Activated CD8-positive, alpha-beta memory T cell treated with anti-CD3 and anti-CD28 coated beads, Interleukin-2, amount 50 U/mL, for 48 hours (primary cell): ENCODE measurements around the gene DCHS2.

Source experiments
- DNase-seq: peaks from one replicate; pipeline ENCODE4 v3.0.0-alpha.2; 2020

Gene DCHS2

GRCh38 chr4:154441124-154441523, 50.5 kb downstream of the DCHS2 start:
- no peak for DNase-seq

GRCh38 chr4:154439224-154439623, 52.4 kb downstream of the DCHS2 start:
- DNase-seq, result no peak

GRCh38 chr4:154435895-154436294, 55.7 kb downstream of the DCHS2 start:
- DNase-seq, result no peak

DNA sequence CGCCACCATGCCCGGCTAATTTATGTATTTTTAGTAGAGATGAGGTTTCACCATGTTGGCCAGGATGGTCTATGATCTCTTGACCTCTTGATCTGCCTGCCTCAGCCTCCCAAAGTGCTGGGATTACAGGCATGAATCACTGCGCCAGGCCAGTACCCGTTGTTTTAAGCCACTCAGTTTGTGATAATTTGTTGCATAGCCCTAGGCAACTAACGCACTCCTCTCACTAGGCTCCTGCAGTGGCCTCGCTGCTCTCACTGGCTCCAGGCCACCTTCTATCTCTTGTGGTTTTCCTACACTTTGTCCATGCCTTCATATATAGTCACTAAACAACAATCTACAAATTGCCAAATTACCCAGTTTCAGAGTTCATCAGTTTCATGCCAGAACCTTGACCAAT, 58.1 kb downstream of the DCHS2 start:
- no peak for DNase-seq

GRCh38 chr4:154429176-154429575, 62.4 kb downstream of the DCHS2 start:
- no peak for DNase-seq

DNA sequence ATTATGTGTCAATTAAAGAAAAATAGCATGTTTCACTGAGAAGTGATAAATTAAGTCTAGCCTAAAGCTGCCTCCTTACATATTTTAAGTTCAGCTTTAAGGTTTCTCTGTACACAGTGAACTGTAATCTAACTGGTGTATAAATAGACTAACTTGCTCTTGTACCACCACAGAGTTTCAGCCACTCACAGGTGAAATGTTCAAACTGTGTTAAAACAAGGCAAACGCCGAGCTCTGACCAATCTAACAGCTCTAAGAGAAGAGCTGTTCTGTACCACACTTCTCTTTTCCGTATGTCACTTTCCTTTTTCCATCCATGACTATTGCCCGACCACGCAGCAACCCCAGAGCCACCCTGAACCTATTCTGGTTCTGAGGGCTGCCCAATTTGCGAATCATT, 64.5 kb downstream of the DCHS2 start:
- DNase-seq, result no peak

DNA sequence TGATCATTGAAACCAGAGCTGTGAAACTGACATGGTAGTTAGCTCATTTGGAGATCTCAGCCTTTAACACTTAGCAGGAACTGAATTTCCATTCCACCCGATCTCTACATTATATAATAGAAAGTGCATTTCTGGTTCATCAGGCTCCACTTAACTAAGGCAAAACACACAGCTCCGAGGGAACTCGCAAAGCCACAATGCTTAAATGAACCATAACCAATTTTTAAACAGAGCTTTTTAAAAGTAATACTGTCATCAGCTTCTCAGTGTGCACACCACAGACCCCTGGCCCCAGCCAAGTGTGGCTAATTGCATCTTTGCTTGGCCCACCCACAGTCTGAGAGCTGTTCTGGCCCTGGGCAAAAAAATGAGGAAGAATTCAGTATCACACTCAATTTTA, 66.1 kb downstream of the DCHS2 start:
- DNase-seq, result no peak

DNA sequence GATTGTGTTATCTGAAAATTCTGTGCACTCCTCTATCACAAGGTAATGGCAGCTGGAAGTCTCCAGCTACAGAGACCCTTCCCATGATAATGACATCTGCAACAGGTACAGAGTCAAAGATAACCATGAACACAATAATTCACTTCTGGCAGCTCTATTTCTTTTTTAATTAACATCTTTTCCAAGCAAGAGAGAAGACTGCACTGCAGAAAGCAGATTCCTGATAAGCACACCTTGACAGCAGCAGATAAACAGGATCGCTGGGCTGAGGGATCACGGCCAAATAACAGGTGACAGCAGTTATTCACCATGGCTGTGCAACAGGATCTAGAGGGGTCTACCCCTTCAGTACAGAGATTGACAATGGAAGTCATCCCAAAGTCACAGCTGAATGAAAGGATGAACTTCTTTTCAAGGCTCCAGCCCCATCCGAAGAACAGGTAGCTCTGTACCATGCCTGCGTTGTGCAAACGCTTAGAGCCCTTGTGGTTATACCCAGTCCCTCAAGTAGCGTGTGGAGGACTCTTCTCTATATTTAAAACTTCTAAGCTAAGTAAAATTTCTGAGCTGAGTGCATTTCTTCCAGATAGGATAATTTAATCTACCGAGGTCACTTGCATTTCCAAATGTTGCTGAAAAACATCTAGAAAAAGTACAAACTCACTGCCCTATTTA, 66.7 kb downstream of the DCHS2 start:
- no peak for DNase-seq

DNA sequence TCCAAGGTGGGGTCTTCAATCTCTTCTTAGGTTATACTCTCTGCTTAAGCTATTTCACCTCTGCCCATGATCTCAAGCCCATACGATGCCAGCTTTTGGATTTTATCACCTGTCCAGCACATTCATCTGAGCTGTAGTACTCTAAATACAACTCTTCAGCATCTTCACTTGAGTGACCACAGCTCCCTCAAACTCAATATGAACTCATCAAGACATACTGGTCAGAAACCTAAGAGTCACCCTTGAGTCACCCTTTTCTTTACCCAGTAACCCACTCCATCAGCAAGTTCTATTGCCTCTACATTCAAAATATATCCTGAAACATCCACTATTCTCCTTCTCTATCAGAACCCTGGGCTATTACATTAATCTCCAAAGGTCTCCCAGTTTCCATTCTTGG, 69.4 kb downstream of the DCHS2 start:
- no peak for DNase-seq

- DNase-seq, result no peak
Observed at GRCh38 chr4:154421618-154422017, 70.0 kb downstream of the DCHS2 start.

DNA sequence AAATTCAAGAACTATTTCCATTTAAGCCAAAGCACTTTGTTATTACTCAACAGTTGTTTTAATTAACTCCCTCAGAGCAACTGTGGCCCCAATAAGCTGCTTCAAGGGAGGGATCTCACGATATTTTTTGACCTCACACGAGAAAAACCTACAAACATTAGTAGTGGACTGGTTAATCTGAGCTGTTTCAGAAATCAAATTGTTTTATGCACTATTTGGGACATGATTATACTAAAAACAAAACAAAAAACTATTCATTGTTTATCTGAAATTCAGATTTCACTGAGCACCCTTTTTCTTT, 74.3 kb downstream of the DCHS2 start:
- DNase-seq, result no peak

DNA sequence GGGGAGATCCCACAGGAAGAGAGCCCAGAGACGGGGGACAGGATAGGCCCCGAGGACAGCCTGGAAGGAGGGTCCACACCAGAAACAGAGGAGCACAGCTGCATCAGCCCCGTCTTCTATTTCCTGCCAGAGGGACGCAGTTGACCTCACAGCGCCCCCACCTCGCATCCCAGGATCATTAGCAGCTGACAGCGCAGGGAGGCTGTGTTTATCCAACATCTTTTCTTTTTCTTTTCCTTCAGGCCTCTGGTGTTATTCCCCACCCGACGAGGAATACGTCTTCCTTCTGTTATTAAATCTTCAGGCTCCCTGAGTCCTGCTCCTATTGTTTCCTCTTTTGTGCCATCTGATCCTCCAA, 75.4 kb downstream of the DCHS2 start:
- no peak for DNase-seq

DNA sequence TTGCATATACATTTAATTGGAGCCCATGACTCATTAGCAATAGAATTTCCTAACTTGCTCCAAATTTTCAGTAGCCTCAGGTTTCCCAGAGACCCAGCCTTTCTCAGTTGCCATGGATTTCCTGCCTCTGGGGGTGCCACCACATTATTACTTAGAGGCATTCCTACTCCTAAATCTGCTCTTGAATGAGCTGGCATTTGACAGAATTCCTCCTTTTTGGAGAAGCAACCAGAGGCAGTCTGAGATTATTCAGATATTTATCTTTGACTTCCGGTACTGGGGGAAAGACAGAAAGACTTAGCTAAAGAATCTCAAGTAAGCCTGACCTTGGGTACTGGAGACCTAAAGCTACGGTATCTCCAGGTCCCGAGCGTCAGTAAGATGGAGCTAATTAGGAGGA, 76.3 kb downstream of the DCHS2 start:
- no peak for DNase-seq

GRCh38 chr4:154414796-154415195, 76.8 kb downstream of the DCHS2 start:
- DNase-seq, result no peak

GRCh38 chr4:154414371-154414770, 77.2 kb downstream of the DCHS2 start:
- DNase-seq, result no peak

DNA sequence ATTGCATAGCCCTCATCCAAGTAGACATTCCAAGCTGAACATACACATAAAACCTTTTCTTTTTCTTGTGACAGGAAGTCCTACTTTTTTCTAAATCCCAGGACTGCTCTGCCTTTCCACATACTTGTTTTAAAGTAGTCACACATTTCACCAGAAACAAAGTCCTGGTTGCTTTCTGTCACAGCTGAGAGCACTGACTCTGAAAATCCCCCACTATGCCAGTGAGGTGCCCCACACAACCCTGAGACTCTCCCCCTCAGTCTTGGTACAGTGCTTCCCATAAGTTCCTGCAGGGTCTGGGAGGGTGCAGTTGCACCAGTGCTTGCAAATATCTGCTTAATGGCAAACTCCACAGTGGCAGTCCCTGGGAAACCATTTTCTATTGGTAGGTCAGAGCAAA, 84.2 kb downstream of the DCHS2 start:
- DNase-seq, result no peak

GRCh38 chr4:154406018-154406795, 85.4 kb downstream of the DCHS2 start:
- DNase-seq, result no peak

GRCh38 chr4:154399259-154399974, 92.2 kb downstream of the DCHS2 start:
- no peak for DNase-seq

DNA sequence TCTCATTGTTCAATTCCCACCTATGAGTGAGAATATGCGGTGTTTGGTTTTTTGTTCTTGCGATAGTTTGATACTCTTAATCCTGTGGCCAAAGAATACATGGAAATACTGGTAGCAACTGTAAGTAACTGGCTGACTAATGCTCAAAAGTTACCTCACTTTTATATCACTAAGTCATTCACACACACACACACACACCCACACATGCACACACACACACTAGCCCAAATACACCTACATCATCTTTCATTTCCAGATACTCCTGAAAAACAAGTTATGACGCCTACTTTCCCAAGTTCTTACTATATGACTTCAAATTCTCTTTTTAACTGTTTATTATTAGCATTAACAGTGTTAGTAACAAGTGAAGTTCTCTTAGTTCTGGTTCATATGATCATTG, 101.3 kb downstream of the DCHS2 start:
- DNase-seq, result no peak

- DNase-seq, result no peak
Observed at GRCh38 chr4:154389148-154389547, 102.5 kb downstream of the DCHS2 start.

DNA sequence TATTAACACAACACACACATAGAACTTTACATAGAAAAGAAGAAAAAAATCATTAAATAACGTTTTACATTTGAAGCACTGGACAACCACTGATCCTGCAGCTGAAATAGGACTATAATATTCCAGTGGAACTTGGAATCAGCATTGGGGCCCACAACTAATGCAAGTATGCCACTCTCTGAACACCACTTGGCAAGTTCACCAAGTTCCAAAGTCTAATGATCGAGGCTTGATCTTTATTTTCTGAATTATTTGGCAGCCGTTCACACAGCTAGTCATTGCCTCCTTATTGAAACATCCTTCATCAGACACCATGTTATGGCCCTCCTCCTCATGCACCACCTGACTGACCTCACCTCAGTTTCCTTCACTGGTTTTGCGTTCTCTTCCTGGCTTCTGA, 107.6 kb downstream of the DCHS2 start:
- no peak for DNase-seq

- no peak for DNase-seq
Observed at GRCh38 chr4:154376486-154376885, 115.1 kb downstream of the DCHS2 start.

DNA sequence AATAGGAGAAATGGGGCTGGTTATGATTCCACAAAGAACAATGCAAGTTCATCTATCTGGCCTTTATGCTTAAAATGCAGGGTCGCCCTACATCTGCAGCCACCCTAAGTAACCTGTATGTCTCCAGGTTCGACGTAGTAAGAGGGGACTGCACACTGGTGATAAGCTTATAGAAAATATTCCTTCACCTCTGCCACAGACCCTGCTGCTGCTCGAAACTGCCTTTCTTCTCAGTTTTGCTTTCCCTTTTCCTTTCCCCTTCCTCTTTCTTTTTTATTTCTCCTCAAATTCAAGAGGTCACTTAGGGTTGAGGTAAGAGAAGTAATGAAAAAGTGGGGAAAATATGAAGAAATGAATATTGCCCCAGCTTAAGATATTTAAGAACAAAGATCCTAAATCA, 123.5 kb downstream of the DCHS2 start:
- DNase-seq, result no peak

DNA sequence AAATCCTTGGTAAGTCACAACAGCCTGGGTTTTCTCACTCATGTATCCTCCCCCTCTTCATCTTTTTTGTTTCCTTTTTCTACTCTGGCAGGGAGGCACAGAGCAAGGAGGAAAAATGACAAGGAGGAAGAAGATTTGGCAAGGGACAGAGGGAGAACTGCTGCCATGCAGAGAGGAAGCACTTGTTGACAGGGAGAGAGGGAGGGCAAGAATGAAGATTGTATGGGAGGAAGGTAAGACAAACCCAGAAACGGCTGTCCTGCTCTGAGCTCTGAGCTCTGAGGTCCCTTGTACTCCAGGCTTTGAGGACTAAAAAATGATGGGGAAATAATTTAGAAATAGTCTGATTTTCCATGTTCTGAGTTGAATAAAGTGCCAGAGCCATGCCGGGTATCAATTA, 123.9 kb downstream of the DCHS2 start:
- no peak for DNase-seq
